Small intestine (tissue), 4 donors: ENCODE results near the gene HOXA10. TPM values are rescaled to one million over a fixed set of nuclear protein-coding genes. Genes with fewer than 3 reads are reported as not detected.

Experiments
- polyA plus RNA-seq, 4 donors: library from polyadenylated mRNA; stranded (reverse) in 3 of 4; unstranded in 1 of 4; fragments of 200-250 nt in 3 of 4; fragments of 120-200 nt in 1 of 4; gene quantifications; one replicate each; pipeline versions ENCODE4 v1.2.1 to v1.2.3, GENCODE V29; 2013
- donor health status: healthy with polysubstance abuse.
- donor health status: Bipolar disorder and iron deficiency.
- donor health status: healthy.

HOXA10 gene
- polyA plus RNA-seq, 4 donors = 0.06 to 19.8 TPM; not detected in 2

Other genes with a start within 250 kb of the HOXA10 start
- 1 to 10 TPM in 1 of 4 donors, under 1 TPM in 2, not detected in 1; 0.49 to 4.5 (median 0.81) TPM for gene HOXA1, start 78.3 kb downstream of the HOXA10 start, polyA plus RNA-seq
- gene HOXA2, start 71.6 kb downstream of the HOXA10 start, polyA plus RNA-seq = 1 to 10 TPM in 1 of 4 donors, under 1 TPM in 1, not detected in 2; 0.97 to 6.9 TPM
- gene HOXA4, start 43.6 kb downstream of the HOXA10 start, polyA plus RNA-seq = 10 to 100 TPM in 1 of 4 donors, 1 to 10 TPM in 2, not detected in 1; 2.4 to 15.3 (median 7.9) TPM
- 10 to 100 TPM in 1 of 4 donors, 1 to 10 TPM in 2, under 1 TPM in 1; 0.45 to 44.0 (median 5.1) TPM for gene HOXA5, start 30.6 kb downstream of the HOXA10 start, polyA plus RNA-seq
- gene HOXA6, start 26.5 kb downstream of the HOXA10 start, polyA plus RNA-seq = 10 to 100 TPM in 1 of 4 donors, under 1 TPM in 2, not detected in 1; 0.46 to 29.7 (median 0.81) TPM
- gene HOXA3, start 21.7 kb downstream of the HOXA10 start, polyA plus RNA-seq = 10 to 100 TPM in 1 of 4 donors, 1 to 10 TPM in 1, under 1 TPM in 2; 0.45 to 47.4 (median 1.9) TPM
- 10 to 100 TPM in 1 of 4 donors, 1 to 10 TPM in 2, not detected in 1; 1.1 to 16.9 (median 1.9) TPM for gene HOXA7, start 17.6 kb downstream of the HOXA10 start, polyA plus RNA-seq
- gene HOXA9, start 8.8 kb downstream of the HOXA10 start, polyA plus RNA-seq = 10 to 100 TPM in 1 of 4 donors, under 1 TPM in 1, not detected in 2; 0.28 to 74.3 TPM
- under 1 TPM in 1 of 4 donors, not detected in 3; 0.04 TPM for gene HOXA11, start 10.9 kb upstream of the HOXA10 start, polyA plus RNA-seq
- gene HOXA13, start 25.8 kb upstream of the HOXA10 start, polyA plus RNA-seq = under 1 TPM in 1 of 4 donors, not detected in 3; 0.01 TPM
- not detected for gene EVX1, start 68.5 kb upstream of the HOXA10 start, polyA plus RNA-seq